ENCODE measurements around the gene BIRC3. TPM values are rescaled to one million over a fixed set of nuclear protein-coding genes. Genes with fewer than 3 reads are reported as not detected.
A peak's percentile ranks its signal among the peaks of the same experiment; 100 is the strongest.

The BIRC3 gene
- total RNA-seq, 1 experiment from 2014 or later = 4.7 TPM

DNA sequence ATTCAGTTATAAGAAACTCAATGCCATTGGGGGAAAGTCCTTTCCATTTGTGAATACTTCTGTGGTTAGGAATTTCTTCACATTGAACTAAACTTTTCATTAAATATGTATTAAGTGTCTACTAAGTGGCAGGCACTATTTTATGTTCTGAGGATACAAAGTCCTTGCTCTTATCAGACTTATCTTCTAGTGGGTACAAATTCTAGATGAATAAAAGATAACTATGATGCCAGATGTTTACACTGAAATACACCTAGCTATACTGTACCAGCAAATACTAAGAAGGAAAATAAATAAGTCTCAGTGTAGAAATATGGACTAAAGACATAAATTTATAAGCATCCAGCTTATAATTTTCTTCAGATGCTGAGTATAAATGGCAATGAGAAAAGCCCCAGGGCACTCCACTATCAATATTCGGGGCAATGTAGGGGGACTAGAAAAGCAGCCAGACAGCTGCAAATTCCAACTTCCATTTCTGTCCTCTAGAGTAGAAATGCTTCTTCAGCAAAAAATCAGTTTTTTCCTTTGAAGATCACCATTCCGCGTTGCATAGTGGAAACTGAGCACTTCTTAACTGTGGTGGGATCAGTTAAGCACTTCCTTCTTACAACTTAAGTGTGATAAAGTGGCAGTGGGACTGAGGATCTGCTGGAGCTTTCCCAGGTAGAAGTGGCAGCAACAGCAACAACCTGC, 11.8 kb upstream of the BIRC3 start:
- ATAC-seq = peak; percentile 37
- no peak for DNase-seq (ENCODE audit: low read depth, low spot score)
- H3K4me1 ChIP-seq (ENCODE audit: control insufficient read depth in 1 of 2, insufficient read depth in 2 of 2, low read length in 2 of 2) = peaks cover 9 to 25% of the 10 kb centered on the region in 2 experiments
- H3K4me2 ChIP-seq (ENCODE audit: low read length) = peak overlapping the region; percentile 74
- no peak overlapping the region for H3K27ac ChIP-seq (ENCODE audit: low read depth, low read length)
- peak overlapping the region; percentile 95 for H2AFZ ChIP-seq (ENCODE audit: low read depth, low read length, poor library complexity, severe bottlenecking)
- H4K20me1 ChIP-seq (ENCODE audit: insufficient read depth) = no peaks in the 10 kb centered on the region
- intact Hi-C loops (cut with micrococcal nuclease) = no loop called here
- CTCF ChIA-PET = interaction anchor here (0.8 to 1.9 kb wide), 7 partner anchors 10 to 361 kb away, joined by 3 to 21 read pairs (median 4); no protein-coding TSS in a partner anchor
- H3K9me2 ChIP-seq (ENCODE audit: insufficient read depth) = no peaks in the 10 kb centered on the region
- no peaks in the 10 kb centered on the region for H3K36me3 ChIP-seq (ENCODE audit: control insufficient read depth in 1 of 2, insufficient read depth in 2 of 2, low read length in 2 of 2)
- H3K9me3 ChIP-seq (ENCODE audit: control insufficient read depth in 1 of 2, insufficient read depth in 1 of 2, low read depth in 1 of 2, low read length in 2 of 2) = no peaks in the 10 kb centered on the region; a peak in 1 of 4 replicates
- POLR2A ChIA-PET = interaction anchor here (1.4 kb wide), 1 partner anchor 36 kb away, joined by 3 read pairs; no protein-coding TSS in a partner anchor
- H3K79me2 ChIP-seq (ENCODE audit: insufficient read depth, low read length) = no peaks in the 10 kb centered on the region
- peak overlapping the region in 1 of 2 experiments; percentile 47; a peak in 2 of 4 replicates for H3K4me3 ChIP-seq (replicated peaks in 1 of 2; ENCODE audit: low read depth in 1 of 2, low read length in 2 of 2)
- no peak for TF ChIP-seq FOSL1 (IDR thresholded peaks at IDR 0.05; ENCODE audit: low read depth)
- TF ChIP-seq ELF1 (IDR thresholded peaks at IDR 0.05; ENCODE audit: borderline replicate concordance, low read depth) = no peak
- TF ChIP-seq, protein P1, sequence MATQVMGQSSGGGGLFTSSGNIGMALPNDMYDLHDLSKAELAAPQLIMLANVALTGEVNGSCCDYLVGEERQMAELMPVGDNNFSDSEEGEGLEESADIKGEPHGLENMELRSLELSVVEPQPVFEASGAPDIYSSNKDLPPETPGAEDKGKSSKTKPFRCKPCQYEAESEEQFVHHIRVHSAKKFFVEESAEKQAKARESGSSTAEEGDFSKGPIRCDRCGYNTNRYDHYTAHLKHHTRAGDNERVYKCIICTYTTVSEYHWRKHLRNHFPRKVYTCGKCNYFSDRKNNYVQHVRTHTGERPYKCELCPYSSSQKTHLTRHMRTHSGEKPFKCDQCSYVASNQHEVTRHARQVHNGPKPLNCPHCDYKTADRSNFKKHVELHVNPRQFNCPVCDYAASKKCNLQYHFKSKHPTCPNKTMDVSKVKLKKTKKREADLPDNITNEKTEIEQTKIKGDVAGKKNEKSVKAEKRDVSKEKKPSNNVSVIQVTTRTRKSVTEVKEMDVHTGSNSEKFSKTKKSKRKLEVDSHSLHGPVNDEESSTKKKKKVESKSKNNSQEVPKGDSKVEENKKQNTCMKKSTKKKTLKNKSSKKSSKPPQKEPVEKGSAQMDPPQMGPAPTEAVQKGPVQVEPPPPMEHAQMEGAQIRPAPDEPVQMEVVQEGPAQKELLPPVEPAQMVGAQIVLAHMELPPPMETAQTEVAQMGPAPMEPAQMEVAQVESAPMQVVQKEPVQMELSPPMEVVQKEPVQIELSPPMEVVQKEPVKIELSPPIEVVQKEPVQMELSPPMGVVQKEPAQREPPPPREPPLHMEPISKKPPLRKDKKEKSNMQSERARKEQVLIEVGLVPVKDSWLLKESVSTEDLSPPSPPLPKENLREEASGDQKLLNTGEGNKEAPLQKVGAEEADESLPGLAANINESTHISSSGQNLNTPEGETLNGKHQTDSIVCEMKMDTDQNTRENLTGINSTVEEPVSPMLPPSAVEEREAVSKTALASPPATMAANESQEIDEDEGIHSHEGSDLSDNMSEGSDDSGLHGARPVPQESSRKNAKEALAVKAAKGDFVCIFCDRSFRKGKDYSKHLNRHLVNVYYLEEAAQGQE (IDR thresholded peaks at IDR 0.05; ENCODE audit: low read depth) = no peak
- no peak for TF ChIP-seq POLR2A (IDR thresholded peaks at IDR 0.05; ENCODE audit: borderline replicate concordance, extremely low read depth, insufficient read depth, insufficient read length)
- no peak for TF ChIP-seq JUND (IDR thresholded peaks at IDR 0.05)
- TF ChIP-seq, protein P2, sequence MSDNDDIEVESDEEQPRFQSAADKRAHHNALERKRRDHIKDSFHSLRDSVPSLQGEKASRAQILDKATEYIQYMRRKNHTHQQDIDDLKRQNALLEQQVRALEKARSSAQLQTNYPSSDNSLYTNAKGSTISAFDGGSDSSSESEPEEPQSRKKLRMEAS (IDR thresholded peaks at IDR 0.05) = no peak
- TF ChIP-seq RAD21 (IDR thresholded peaks at IDR 0.05; ENCODE audit: low read depth) = no peak
- no peak for TF ChIP-seq ZFX (IDR thresholded peaks at IDR 0.05)
- TF ChIP-seq SRF (IDR thresholded peaks at IDR 0.05; ENCODE audit: low read depth) = no peak
- TF ChIP-seq, protein P3, sequence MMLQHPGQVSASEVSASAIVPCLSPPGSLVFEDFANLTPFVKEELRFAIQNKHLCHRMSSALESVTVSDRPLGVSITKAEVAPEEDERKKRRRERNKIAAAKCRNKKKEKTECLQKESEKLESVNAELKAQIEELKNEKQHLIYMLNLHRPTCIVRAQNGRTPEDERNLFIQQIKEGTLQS (IDR thresholded peaks at IDR 0.05) = no peak
- no peak for TF ChIP-seq EZH2 (IDR thresholded peaks at IDR 0.05)
- no peak for TF ChIP-seq ZNF274 (IDR thresholded peaks at IDR 0.05; ENCODE audit: low read depth, low read length)
- TF ChIP-seq EGR1 (IDR thresholded peaks at IDR 0.05; ENCODE audit: low read depth) = no peak
- TF ChIP-seq, protein P4, sequence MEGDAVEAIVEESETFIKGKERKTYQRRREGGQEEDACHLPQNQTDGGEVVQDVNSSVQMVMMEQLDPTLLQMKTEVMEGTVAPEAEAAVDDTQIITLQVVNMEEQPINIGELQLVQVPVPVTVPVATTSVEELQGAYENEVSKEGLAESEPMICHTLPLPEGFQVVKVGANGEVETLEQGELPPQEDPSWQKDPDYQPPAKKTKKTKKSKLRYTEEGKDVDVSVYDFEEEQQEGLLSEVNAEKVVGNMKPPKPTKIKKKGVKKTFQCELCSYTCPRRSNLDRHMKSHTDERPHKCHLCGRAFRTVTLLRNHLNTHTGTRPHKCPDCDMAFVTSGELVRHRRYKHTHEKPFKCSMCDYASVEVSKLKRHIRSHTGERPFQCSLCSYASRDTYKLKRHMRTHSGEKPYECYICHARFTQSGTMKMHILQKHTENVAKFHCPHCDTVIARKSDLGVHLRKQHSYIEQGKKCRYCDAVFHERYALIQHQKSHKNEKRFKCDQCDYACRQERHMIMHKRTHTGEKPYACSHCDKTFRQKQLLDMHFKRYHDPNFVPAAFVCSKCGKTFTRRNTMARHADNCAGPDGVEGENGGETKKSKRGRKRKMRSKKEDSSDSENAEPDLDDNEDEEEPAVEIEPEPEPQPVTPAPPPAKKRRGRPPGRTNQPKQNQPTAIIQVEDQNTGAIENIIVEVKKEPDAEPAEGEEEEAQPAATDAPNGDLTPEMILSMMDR (IDR thresholded peaks at IDR 0.05 in 2 of 3, conservative IDR thresholded peaks at IDR 0.05 in 1 of 3; ENCODE audit: borderline replicate concordance in 1 of 3, insufficient read depth in 1 of 3, low read depth in 2 of 3, low read length in 2 of 3) = no peak
- TF ChIP-seq, protein P5, sequence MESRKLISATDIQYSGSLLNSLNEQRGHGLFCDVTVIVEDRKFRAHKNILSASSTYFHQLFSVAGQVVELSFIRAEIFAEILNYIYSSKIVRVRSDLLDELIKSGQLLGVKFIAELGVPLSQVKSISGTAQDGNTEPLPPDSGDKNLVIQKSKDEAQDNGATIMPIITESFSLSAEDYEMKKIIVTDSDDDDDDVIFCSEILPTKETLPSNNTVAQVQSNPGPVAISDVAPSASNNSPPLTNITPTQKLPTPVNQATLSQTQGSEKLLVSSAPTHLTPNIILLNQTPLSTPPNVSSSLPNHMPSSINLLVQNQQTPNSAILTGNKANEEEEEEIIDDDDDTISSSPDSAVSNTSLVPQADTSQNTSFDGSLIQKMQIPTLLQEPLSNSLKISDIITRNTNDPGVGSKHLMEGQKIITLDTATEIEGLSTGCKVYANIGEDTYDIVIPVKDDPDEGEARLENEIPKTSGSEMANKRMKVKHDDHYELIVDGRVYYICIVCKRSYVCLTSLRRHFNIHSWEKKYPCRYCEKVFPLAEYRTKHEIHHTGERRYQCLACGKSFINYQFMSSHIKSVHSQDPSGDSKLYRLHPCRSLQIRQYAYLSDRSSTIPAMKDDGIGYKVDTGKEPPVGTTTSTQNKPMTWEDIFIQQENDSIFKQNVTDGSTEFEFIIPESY (IDR thresholded peaks at IDR 0.05; ENCODE audit: extremely low read depth, insufficient replicate concordance, low read length) = no peak
- no peak for TF ChIP-seq CBX3 (IDR thresholded peaks at IDR 0.05; ENCODE audit: low read depth)
- TF ChIP-seq CEBPB (IDR thresholded peaks at IDR 0.05; ENCODE audit: low read depth) = no peak
- no peak for TF ChIP-seq EZH2phosphoT487 (IDR thresholded peaks at IDR 0.05; ENCODE audit: borderline replicate concordance)
- no peak for TF ChIP-seq TCF7L2 (IDR thresholded peaks at IDR 0.05; ENCODE audit: borderline replicate concordance, extremely low read depth, insufficient read depth, insufficient read length)
- TF ChIP-seq SP1 (IDR thresholded peaks at IDR 0.05; ENCODE audit: low read depth) = no peak
- H3K9ac ChIP-seq (ENCODE audit: low read length) = peak overlapping the region; percentile 15; the same call in 1 of the 2 replicates
- no TSS peak for BruUV-seq (replicated peaks)
- H3K27me3 ChIP-seq (ENCODE audit: insufficient read depth, low read length) = no peaks in the 10 kb centered on the region
- RAD21 ChIA-PET (ENCODE audit: low non-redundant PET in 1 of 2, low total read pairs in 2 of 2, uncharacterized antibody in 2 of 2, unreplicated experiment in 2 of 2) = interaction anchor here in 1 of 2 experiments (1.2 kb wide), 1 partner anchor 11 kb away, joined by 5 read pairs; no protein-coding TSS in a partner anchor
